ENCODE results near the gene PLEKHA7.
"Not testable (repeated sequence)": the region's sequence is repeated elsewhere in the genome, so short reads cannot be mapped to it uniquely, and the experiment has no call there.

Gene PLEKHA7

GRCh38 chr11:16925561-16926065 lies 88.6 kb downstream of the PLEKHA7 start:
- no peak for DNase-seq (ENCODE audit: extremely low read depth, low read depth)
- TF ChIP-seq, protein P1, sequence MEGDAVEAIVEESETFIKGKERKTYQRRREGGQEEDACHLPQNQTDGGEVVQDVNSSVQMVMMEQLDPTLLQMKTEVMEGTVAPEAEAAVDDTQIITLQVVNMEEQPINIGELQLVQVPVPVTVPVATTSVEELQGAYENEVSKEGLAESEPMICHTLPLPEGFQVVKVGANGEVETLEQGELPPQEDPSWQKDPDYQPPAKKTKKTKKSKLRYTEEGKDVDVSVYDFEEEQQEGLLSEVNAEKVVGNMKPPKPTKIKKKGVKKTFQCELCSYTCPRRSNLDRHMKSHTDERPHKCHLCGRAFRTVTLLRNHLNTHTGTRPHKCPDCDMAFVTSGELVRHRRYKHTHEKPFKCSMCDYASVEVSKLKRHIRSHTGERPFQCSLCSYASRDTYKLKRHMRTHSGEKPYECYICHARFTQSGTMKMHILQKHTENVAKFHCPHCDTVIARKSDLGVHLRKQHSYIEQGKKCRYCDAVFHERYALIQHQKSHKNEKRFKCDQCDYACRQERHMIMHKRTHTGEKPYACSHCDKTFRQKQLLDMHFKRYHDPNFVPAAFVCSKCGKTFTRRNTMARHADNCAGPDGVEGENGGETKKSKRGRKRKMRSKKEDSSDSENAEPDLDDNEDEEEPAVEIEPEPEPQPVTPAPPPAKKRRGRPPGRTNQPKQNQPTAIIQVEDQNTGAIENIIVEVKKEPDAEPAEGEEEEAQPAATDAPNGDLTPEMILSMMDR (IDR thresholded peaks at IDR 0.05; ENCODE audit: low read depth, low read length): no peak

DNA sequence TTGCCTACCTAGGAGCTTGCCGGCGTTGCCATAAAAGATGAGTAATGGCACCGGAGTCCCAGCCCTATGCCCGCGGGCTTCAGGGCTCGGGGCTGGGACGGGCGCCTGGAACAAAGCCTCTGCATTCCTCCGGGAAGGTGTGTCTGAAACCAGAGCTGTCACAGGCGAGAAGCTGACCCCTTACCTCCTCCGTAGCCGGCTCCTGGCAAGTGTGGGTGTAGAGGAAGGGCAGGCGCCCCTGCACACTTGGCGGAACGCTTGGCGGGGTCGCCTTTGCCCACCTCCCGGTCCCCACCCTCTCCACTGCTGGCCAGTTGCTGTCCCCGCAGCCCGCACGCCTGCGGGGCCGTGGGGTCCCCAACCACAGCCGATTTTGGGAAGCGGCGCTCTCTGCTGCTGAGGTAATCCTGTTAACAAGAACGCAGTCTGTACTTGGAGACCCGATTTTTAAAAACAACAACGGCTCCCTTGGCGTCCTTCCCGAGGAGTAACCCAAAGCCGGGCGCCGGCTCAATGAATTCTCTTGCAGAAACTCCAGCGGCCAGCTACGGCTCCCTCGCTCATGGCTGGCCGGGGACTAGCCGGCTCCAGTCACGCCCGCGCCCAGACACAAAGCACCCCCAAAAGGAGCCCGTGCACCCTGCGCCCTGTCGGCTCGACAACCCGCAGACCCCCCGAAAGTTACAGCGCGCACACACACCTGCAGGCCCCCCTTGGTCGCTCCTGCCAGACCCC lies 89.2 kb downstream of the PLEKHA7 start:
- TF ChIP-seq, protein P1 (IDR thresholded peaks at IDR 0.05; ENCODE audit: low read depth, low read length): no peak
- no peak for DNase-seq (ENCODE audit: extremely low read depth, low read depth)

GRCh38 chr11:16924462-16924825 lies 89.8 kb downstream of the PLEKHA7 start:
- TF ChIP-seq, protein P1 (IDR thresholded peaks at IDR 0.05; ENCODE audit: low read depth, low read length): no peak
- no peak for DNase-seq (ENCODE audit: extremely low read depth, low read depth)

- DNase-seq (ENCODE audit: extremely low read depth, low read depth): no peak
Observed at GRCh38 chr11:16923987-16924386, 90.2 kb downstream of the PLEKHA7 start.

GRCh38 chr11:16921668-16922067 lies 92.5 kb downstream of the PLEKHA7 start:
- TF ChIP-seq, protein P1 (IDR thresholded peaks at IDR 0.05; ENCODE audit: low read depth, low read length): no peak
- DNase-seq (ENCODE audit: extremely low read depth, low read depth): no peak

More at GRCh38 chr11:16923987-16924386, 90.2 kb downstream of the PLEKHA7 start:
- TF ChIP-seq, protein P1 (IDR thresholded peaks at IDR 0.05; ENCODE audit: low read depth, low read length): no peak

- TF ChIP-seq, protein P1 (IDR thresholded peaks at IDR 0.05; ENCODE audit: low read depth, low read length): no peak
- no peak for DNase-seq (ENCODE audit: extremely low read depth, low read depth)
Observed at GRCh38 chr11:16921019-16921418, 93.2 kb downstream of the PLEKHA7 start.

- no peak for DNase-seq (ENCODE audit: extremely low read depth, low read depth)
- TF ChIP-seq, protein P1 (IDR thresholded peaks at IDR 0.05; ENCODE audit: low read depth, low read length): no peak
Observed at GRCh38 chr11:16920559-16920958, 93.7 kb downstream of the PLEKHA7 start.

DNA sequence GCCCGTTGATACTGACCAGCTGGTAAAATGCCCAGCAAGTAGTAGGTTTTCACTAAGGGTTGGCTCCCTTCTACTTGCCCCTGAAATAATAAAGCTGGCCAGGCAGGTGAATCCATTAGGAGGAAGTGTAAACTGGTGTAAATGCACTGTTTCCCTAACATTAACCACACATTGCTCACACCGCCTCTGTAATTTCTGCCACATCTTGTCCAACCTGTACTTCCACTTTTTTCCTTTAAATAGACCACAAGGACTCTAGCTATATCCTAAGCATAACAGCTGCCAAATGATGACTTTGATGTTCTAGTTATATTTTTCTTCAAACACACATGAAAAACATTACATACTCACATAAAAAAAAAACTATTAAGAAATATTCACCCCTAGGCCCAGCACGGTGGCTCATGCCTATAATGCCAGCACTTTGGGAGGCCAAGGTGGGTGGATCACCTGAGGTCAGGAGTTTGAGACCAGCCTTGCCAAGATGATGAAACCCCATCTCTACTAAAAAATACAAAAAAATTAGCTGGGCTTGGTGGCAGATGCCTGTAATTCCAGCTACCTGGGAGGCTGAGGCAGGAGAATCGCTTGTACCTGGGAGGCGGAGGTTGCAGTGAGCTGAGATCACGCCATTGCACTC lies 95.6 kb downstream of the PLEKHA7 start:
- not testable (repeated sequence) for DNase-seq (ENCODE audit: extremely low read depth, low read depth)
